ENCODE data around the gene SGCA. TPM values are rescaled to one million over a fixed set of nuclear protein-coding genes. Genes with fewer than 3 reads are reported as not detected.

The SGCA gene
- total RNA-seq, 1 experiment from 2014 or later = 0.24 TPM

DNA sequence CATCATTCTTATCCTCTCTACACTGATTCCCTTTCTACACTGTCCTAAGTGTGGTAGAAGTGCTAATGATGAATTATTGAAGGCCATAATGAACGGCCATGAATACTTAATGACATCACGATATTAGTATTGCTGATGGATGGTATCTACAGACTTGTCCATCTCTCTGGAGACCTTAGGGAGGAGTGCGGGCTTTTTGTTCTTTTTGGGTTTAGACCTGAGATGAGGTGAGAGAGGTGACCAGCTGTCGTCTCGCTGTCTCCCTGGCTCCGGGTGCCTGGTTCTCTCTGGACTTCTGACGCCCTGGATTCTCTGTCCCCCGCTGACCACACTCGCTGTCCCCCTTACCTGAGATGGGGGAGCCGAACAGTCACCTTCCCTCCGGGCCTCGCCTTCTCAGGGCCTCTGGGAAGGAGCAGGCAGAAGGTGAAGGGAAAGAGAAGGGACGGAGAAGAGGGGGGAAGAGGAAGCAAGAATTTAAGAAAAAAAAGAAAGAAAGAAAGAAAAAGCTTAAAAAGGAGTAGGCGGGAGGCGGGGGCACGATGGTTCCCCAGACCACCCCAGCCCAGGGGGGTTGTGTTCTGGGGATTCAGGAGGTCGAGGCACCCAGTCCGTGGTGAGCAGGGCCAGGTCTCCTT, 17.1 kb downstream of the SGCA start:
- Histone ChIP-seq H4K8ac (replicated peaks; ENCODE audit: insufficient read length, low read depth, low read length) (no peak overlapping the region), H4K5ac (ENCODE audit: insufficient read length, low read depth, low read length) (no peak overlapping the region), H2BK120ac (ENCODE audit: low read depth, low read length, poor library complexity, severe bottlenecking) (no peak overlapping the region), H2BK20ac (ENCODE audit: low read depth, low read length, poor library complexity, severe bottlenecking) (no peak overlapping the region), H2AFZ (ENCODE audit: low read length) (no peak overlapping the region), H3K23ac (ENCODE audit: insufficient read length, low read depth, low read length) (no peak overlapping the region), H2BK5ac (ENCODE audit: insufficient read length, low read length) (no peak overlapping the region), H3K27ac (ENCODE audit: insufficient read length, low read depth, low read length) (no peak overlapping the region), H2BK15ac (ENCODE audit: low read depth, low read length) (no peak overlapping the region), H4K91ac (ENCODE audit: insufficient read length, low read depth, low read length) (no peak overlapping the region), H3K79me2 (ENCODE audit: insufficient read depth, low read length) (no peaks in the 10 kb centered on the region), H4K20me1 (ENCODE audit: control insufficient read depth, insufficient read depth, insufficient read length) (no peaks in the 10 kb centered on the region), H2BK12ac (ENCODE audit: insufficient read length, low read depth, low read length) (no peak overlapping the region), H3K9me3 (ENCODE audit: control insufficient read depth, low read depth, low read length) (no peaks in the 10 kb centered on the region), H3K9ac (ENCODE audit: extremely low read depth, insufficient read length, low read length) (no peak overlapping the region), H3K18ac (ENCODE audit: insufficient read length, low read depth, low read length) (no peak overlapping the region), H3K27me3 (ENCODE audit: insufficient read depth, low read length) (no peaks in the 10 kb centered on the region), H3K4me1 (ENCODE audit: insufficient read depth, low read length) (no peaks in the 10 kb centered on the region; the same call in 1 of the 2 replicates), H3T11ph (ENCODE audit: low read length) (no peak overlapping the region), H3K14ac (ENCODE audit: insufficient read depth, low read length) (no peak overlapping the region), H3K56ac (ENCODE audit: insufficient read length, low read depth, low read length) (no peak overlapping the region), H2AK5ac (ENCODE audit: insufficient read length, low read length) (no peak overlapping the region), H3K79me1 (ENCODE audit: insufficient read depth, low read depth, low read length, poor library complexity, severe bottlenecking) (no peaks in the 10 kb centered on the region), H3K4ac (ENCODE audit: low read depth, low read length) (no peak overlapping the region), H3K4me2 (ENCODE audit: insufficient read depth, insufficient read length, low read length) (no peak overlapping the region), H3K23me2 (ENCODE audit: insufficient read length, low read depth, low read length, poor library complexity, severe bottlenecking) (peaks cover 4% of the 10 kb centered on the region)
- Mint-ChIP-seq H3K4me3 (no peak overlapping the region; a peak in 1 of 5 replicates), H3K36me3 (ENCODE audit: insufficient read depth in 1 of 3, low read depth in 3 of 3) (peaks cover 0 to 28% (median 25%) of the 10 kb centered on the region in 3 experiments; a peak in 5 of 7 replicates), H3K9me3 (no peaks in the 10 kb centered on the region; a peak in 1 of 5 replicates), H3K27ac (peak overlapping the region in 1 of 3 experiments; percentile 65; a peak in 2 of 7 replicates), H3K27me3 (ENCODE audit: low read depth) (peaks cover 2% of the 10 kb centered on the region; the same call in 1 of the 2 replicates), H3K4me1 (peaks cover 37 to 49% of the 10 kb centered on the region in 2 experiments)
- WGBS (ENCODE audit: extremely low coverage, insufficient read length, low lambda C conversion rate) = no CpG with 5 or more reads among the region's 18 CpGs
- no peak for DNase-seq
- TF ChIP-seq, protein P1, sequence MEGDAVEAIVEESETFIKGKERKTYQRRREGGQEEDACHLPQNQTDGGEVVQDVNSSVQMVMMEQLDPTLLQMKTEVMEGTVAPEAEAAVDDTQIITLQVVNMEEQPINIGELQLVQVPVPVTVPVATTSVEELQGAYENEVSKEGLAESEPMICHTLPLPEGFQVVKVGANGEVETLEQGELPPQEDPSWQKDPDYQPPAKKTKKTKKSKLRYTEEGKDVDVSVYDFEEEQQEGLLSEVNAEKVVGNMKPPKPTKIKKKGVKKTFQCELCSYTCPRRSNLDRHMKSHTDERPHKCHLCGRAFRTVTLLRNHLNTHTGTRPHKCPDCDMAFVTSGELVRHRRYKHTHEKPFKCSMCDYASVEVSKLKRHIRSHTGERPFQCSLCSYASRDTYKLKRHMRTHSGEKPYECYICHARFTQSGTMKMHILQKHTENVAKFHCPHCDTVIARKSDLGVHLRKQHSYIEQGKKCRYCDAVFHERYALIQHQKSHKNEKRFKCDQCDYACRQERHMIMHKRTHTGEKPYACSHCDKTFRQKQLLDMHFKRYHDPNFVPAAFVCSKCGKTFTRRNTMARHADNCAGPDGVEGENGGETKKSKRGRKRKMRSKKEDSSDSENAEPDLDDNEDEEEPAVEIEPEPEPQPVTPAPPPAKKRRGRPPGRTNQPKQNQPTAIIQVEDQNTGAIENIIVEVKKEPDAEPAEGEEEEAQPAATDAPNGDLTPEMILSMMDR (conservative IDR thresholded peaks at IDR 0.05) = no peak

All from H9 (cell line).